OCI-LY1 (cell line): ENCODE measurements around the gene CEP112.

Experiments used
- H2AFZ ChIP-seq: fragments of 200-600 bp; sonication (generic), shearing (Covaris generic); 2 replicates; pipeline ENCODE4 v1.6.0; 2014; ENCODE audit warnings: antibody characterized with exemption, mild to moderate bottlenecking, low read length
- H3F3A ChIP-seq: fragments of 200-600 bp; sonication (generic), shearing (Covaris generic); 2 replicates; pipeline ENCODE4 v1.6.0; 2014; ENCODE audit warnings: mild to moderate bottlenecking, antibody characterized with exemption, low read length, moderate library complexity; ENCODE audit not compliant: insufficient read depth
- H3K27ac ChIP-seq: fragments of 200-600 bp; sonication (generic); 2 replicates; pipeline ENCODE4 v1.5.1; 2014; ENCODE audit warnings: low read length, mixed run types, mild to moderate bottlenecking, low read depth; ENCODE audit not compliant: poor library complexity, severe bottlenecking
- H3K27me3 ChIP-seq: fragments of 200-600 bp; sonication (generic); 2 replicates; pipeline ENCODE4 v1.6.0; 2014; ENCODE audit warnings: antibody characterized with exemption, mild to moderate bottlenecking, low read length, moderate library complexity; ENCODE audit not compliant: insufficient read depth
- H3K36me3 ChIP-seq: fragments of 200-600 bp; sonication (generic); 2 replicates; pipeline ENCODE4 v1.6.1; 2014; ENCODE audit warnings: mild to moderate bottlenecking, antibody characterized with exemption, low read length, moderate library complexity, mixed read lengths; ENCODE audit not compliant: insufficient read depth
- H3K4me1 ChIP-seq: fragments of 200-600 bp; sonication (generic); 2 replicates; pipeline ENCODE4 v1.5.1; 2014; ENCODE audit warnings: mild to moderate bottlenecking, low read length, moderate library complexity; ENCODE audit not compliant: insufficient read depth, severe bottlenecking
- H3K4me2 ChIP-seq: fragments of 200-600 bp; sonication (generic), shearing (Covaris generic); 2 replicates; pipeline ENCODE4 v1.6.1; 2014; ENCODE audit warnings: low read length
- H3K4me3 ChIP-seq: fragments of 200-600 bp; sonication (generic); 2 replicates; pipeline ENCODE4 v1.5.1; 2014; ENCODE audit warnings: low read length, low read depth, mild to moderate bottlenecking, mixed read lengths; ENCODE audit not compliant: poor library complexity, severe bottlenecking
- H3K79me2 ChIP-seq: fragments of 200-600 bp; shearing (Covaris generic); 2 replicates; pipeline ENCODE4 v1.6.1; 2016; ENCODE audit warnings: mixed run types, low read length, mixed read lengths; ENCODE audit not compliant: insufficient read depth
- H3K9ac ChIP-seq: fragments of 200-600 bp; sonication (generic), shearing (Covaris generic); 2 replicates; pipeline ENCODE4 v1.6.1; 2014; ENCODE audit warnings: mild to moderate bottlenecking, low read length, mixed read lengths
- H3K9me2 ChIP-seq: fragments of 200-600 bp; sonication (generic), shearing (Covaris generic); 2 replicates; pipeline ENCODE4 v1.6.1; 2014; ENCODE audit warnings: low read depth, mild to moderate bottlenecking, low read length, mixed read lengths
- H3K9me3 ChIP-seq: fragments of 200-600 bp; shearing (Covaris generic); 2 replicates; pipeline ENCODE4 v1.6.1; 2014; ENCODE audit warnings: low read length, mixed read lengths
- H4K20me1 ChIP-seq: fragments of 200-600 bp; sonication (generic), shearing (Covaris generic); 2 replicates; pipeline ENCODE4 v1.6.0; 2016; ENCODE audit warnings: mild to moderate bottlenecking, low read length; ENCODE audit not compliant: insufficient read depth
- CTCF ChIP-seq: fragments of 200-600 bp; sonication (generic), shearing (Covaris generic); IDR thresholded peaks from 2 replicates; pipeline ENCODE4 v1.5.1; 2017; ENCODE audit warnings: mild to moderate bottlenecking, antibody characterized with exemption, low read length, moderate library complexity, mixed read lengths
- EZH2 ChIP-seq: fragments of 200-600 bp; sonication (generic), shearing (Covaris generic); IDR thresholded peaks from 2 replicates; pipeline ENCODE4 v1.8.0; 2017; ENCODE audit warnings: borderline replicate concordance, mixed run types, mild to moderate bottlenecking, antibody characterized with exemption, low read length, moderate library complexity, mixed read lengths

CEP112 gene

GRCh38 chr17:65823713-65824112 is 368.2 kb downstream of the CEP112 start:
- Histone ChIP-seq H4K20me1 (no peaks in the 10 kb centered on the region), H3K27me3 (no peaks in the 10 kb centered on the region), H3K4me3 (no peak overlapping the region), H2AFZ (no peak overlapping the region), H3K9me2 (no peaks in the 10 kb centered on the region), H3K4me1 (no peaks in the 10 kb centered on the region), H3K36me3 (no peaks in the 10 kb centered on the region), H3K4me2 (no peak overlapping the region), H3K79me2 (no peaks in the 10 kb centered on the region), H3K27ac (no peak overlapping the region), H3F3A (no peaks in the 10 kb centered on the region), H3K9me3 (no peaks in the 10 kb centered on the region), H3K9ac (no peak overlapping the region)
- TF ChIP-seq CTCF (no peak), EZH2 (no peak)

- Histone ChIP-seq H3K4me3 (no peak overlapping the region), H3K27ac (no peak overlapping the region), H3K27me3 (no peaks in the 10 kb centered on the region), H3K4me2 (no peak overlapping the region), H3K79me2 (no peaks in the 10 kb centered on the region), H3K4me1 (no peaks in the 10 kb centered on the region), H4K20me1 (no peaks in the 10 kb centered on the region), H3F3A (no peaks in the 10 kb centered on the region), H3K36me3 (no peaks in the 10 kb centered on the region), H3K9me3 (no peaks in the 10 kb centered on the region), H2AFZ (no peak overlapping the region), H3K9me2 (no peaks in the 10 kb centered on the region), H3K9ac (no peak overlapping the region)
- no peak for TF ChIP-seq CTCF
- no peak for TF ChIP-seq EZH2
Observed at GRCh38 chr17:65820811-65821210, 371.1 kb downstream of the CEP112 start.

- Histone ChIP-seq H3K27ac (no peak overlapping the region), H3K4me2 (no peak overlapping the region)
Observed at GRCh38 chr17:65820306-65820705, 371.6 kb downstream of the CEP112 start.

More at GRCh38 chr17:65820306-65820705, 371.6 kb downstream of the CEP112 start:
- Histone ChIP-seq H3K79me2 (no peaks in the 10 kb centered on the region), H3K4me1 (no peaks in the 10 kb centered on the region), H3K36me3 (no peaks in the 10 kb centered on the region), H3F3A (no peaks in the 10 kb centered on the region), H3K9ac (no peak overlapping the region), H3K27me3 (no peaks in the 10 kb centered on the region), H4K20me1 (no peaks in the 10 kb centered on the region), H3K4me3 (no peak overlapping the region), H3K9me3 (no peaks in the 10 kb centered on the region), H3K9me2 (no peaks in the 10 kb centered on the region), H2AFZ (no peak overlapping the region)
- TF ChIP-seq CTCF = no peak
- no peak for TF ChIP-seq EZH2
